Dermis microvascular lymphatic vessel endothelial cell (primary cell): Measurements from ENCODE around the gene PIK3C2A. TPM values are rescaled to one million over a fixed set of nuclear protein-coding genes. Genes with fewer than 3 reads are reported as not detected.

Experiments used
- DNase-seq, 2 donors: peaks; one replicate each; pipeline versions ENCODE4 v3.0.0 to v3.0.0-alpha.2; 2010; ENCODE audit warnings: low read depth in 2 of 2
- total RNA-seq: library from RNA; depleted of rRNA; stranded (reverse); fragments of >200 nt; gene quantifications from 2 replicates; pipeline ENCODE4 v1.2.1, GENCODE V29; 2014

The PIK3C2A gene
- total RNA-seq, 1 donor from 2014 or later = 36.8 TPM

DNA sequence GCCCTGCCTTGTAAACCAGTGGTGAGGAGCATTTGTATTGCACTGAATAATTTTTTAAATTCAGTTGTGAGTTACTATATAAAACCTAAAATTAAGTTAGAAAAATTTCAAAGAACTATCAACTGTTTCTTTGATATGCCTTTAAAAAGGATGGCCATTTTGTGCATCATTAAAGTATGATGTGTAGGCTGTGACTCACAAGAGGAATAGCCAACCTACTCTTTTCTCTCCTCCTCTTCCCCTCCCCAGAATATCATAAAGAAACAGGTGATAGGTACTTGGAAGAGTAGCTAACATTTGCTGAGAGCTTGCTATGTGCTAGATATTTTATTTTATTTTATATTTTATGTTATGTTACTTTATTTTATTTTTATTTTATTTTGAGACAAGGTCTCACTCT, 10.6 kb upstream of the PIK3C2A start:
- no peak for DNase-seq

GRCh38 chr11:17217401-17217800, 9.6 kb upstream of the PIK3C2A start:
- no peak for DNase-seq

- DNase-seq = no peak
Observed at GRCh38 chr11:17214338-17214737, 6.6 kb upstream of the PIK3C2A start.

DNA sequence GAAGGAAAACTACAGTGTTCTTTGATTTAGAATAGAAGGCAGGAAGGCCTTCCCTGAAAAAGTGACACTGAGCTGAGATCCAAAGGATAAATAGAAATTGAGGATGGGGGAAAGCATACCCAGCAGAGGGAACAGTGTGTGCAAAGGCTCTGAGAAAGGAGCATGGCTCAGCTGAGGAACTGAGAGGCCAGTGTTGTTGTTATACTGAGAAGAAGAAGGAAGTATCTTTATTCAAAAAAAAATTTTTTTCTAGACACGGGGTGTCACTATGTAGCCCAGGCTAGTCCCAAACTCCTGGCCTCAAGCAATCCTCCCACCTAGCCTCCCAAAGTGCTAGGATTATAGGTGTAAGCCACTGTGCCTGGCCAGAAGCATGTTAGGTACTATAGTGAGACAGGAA, 3.5 kb upstream of the PIK3C2A start:
- DNase-seq = no peak

DNA sequence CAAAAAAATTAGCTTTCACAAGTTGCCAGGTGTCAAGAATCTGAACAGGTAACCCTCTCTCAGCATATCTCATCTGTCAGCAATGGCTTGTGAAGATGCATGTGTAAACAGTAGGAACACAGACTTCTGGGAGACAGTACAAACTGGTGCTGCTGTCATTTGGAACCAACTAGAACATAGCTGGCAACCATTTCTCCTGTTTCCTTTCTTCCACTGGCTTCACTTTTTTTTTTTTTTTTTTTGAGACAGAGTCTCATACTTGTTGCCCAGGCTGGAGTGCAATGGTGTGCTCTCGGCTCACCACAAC, 2.1 kb upstream of the PIK3C2A start:
- DNase-seq = no peak

GRCh38 chr11:17208257-17208999, 642 bp upstream of the PIK3C2A start:
- peak; percentile 54 to 87 for DNase-seq

- DNase-seq = peak in 1 of 2 donors; percentile 7
Observed at GRCh38 chr11:17206463-17206862, 1.3 kb downstream of the PIK3C2A start.

DNA sequence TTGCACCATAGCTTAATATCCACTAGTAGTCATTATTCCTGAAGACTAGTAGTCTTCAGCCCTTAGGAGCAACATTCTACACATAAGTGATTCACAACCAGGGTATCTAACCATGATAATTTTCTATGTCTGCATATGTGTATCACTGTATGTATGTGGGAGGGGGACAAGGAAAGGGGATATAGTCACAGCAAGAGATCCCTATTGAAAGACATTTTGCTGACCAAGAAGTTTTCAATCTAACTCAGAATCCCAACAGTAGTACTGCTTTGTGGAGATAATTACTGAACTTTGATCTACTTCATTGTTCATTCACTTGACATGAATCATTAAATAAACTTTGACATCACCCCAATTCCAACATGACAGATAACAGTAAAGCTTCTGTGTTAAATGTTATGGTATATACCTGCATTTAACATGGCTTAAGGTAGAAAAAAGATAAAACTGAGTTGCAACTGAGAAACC, 10.3 kb downstream of the PIK3C2A start:
- peak in 1 of 2 donors; percentile 53 for DNase-seq

DNA sequence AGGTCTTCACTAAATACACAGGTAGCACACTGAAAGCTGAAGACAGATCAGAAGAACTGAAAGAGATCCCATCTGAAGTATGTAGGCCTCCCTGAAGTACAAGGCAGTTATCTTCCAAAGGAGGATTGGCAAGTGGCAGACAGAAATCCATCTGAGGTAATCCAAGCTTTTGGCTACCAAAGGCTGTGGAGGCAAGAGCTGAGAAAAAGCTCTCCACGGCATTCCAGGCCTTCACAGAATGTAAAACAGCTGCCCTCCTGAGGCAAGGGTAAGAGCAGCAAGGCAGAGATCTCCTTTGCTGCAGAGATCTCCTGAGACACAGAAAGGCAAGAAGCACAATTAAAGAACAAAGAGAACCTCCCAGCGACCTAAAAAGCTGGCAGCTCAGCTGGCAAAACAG, 19.1 kb downstream of the PIK3C2A start:
- DNase-seq = no peak

GRCh38 chr11:17186932-17187692, 20.7 kb downstream of the PIK3C2A start:
- no peak for DNase-seq

GRCh38 chr11:17185938-17186337, 21.8 kb downstream of the PIK3C2A start:
- no peak for DNase-seq

DNA sequence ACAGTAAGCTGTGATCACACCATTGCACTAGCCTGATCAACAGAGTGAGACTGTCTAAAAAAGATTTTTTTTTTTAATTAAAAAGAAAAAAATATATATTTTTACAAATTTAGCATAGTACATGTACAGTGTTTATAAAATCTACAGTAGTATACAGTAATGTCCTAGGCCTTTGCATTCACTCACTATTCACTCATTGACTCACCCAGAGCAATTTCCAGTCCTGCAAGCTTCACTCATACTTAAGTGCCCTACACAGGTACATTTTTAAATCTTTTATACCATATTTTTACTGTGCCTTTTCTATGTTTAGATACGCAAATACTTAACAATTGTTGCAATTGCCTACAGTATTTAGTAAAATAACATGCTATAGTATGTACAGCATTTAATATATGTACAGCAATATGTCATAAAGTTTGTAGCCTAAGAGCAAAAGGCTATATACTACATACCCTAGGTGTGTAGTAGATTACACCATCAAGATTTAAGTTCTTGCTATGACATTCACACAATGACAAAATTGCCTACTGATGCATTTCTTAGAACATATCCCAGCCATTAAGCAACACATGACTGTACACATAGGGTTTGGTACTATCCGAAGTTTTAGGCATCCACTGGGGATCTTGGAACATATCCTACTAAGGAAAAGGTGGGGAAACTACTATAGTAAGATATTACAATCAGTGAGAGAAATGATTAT, 22.8 kb downstream of the PIK3C2A start:
- DNase-seq = no peak

- no peak for DNase-seq
Observed at GRCh38 chr11:17183836-17184235, 23.9 kb downstream of the PIK3C2A start.

DNA sequence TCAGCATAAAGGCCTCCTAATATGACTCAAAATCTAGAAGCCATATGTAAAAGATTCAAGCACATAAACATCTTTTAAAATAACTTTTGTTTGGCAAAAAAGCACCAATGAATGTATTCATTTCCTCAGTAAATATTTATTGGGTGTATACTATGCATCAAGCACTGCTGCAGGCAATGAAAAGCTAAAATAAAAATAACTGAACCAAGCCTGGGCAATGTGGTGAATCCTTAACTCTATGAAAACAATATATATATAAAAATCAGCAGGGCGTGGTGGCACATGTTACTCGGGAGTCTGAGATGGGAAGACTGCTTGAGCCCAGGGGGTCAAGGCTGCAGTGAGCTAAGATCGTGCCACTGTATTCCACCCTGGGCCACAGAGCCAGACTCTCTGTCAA, 27.8 kb downstream of the PIK3C2A start:
- DNase-seq = no peak

DNA sequence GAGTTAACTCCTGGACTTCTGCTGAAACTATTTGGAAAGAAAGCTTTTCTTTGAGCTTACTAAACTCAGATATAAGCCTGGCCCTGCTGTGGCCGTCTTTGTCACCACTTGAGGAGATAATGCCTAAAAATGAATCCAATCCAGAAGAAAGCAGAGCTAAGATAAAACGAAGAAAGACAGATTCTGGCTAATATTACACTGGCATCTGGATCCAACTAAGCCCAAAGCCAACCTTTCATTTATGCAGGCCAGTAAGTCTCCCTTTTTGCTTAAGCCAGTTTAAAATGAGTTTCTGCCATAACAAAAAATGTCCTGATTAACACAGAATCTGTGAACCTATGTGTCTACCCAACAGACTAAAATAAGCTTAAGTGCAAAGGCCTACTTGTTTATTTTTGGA, 34.5 kb downstream of the PIK3C2A start:
- no peak for DNase-seq

DNA sequence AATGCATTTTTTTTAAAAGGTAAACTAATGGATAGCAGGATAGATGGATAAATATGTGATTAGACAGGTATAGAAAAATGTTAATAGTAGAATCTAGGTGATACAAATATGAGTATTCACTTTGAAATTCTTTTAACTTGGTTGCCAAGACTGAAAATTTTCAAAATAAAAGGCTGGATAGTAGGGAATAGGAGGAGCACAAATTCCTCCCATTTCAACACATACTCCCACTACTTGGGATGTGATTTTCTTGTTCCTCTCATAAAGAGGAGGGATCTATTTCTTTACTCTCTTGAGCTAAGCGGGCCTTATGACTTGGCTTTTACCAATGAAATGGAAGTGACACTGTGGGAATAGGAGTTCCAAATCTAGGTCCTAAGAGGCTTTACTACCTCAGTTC, 35.9 kb downstream of the PIK3C2A start:
- DNase-seq = no peak

DNA sequence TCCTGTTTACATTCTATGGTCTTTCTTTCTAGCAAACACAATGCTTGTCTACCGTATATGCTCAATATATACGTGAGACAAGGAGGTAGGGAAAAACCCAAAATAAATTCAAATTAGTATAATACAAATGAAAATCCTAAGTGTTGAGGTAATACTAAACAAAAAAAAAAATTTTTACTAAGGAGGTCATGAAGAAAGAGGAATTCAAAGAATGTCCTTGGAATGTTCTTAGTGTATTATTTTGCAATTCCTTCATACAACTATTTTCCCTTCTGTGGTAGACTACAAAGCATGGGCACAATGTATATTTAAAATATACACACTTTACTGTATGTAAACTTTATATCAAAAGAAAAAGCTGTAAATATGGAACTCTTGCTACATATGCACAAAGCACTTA, 36.4 kb downstream of the PIK3C2A start:
- no peak for DNase-seq

DNA sequence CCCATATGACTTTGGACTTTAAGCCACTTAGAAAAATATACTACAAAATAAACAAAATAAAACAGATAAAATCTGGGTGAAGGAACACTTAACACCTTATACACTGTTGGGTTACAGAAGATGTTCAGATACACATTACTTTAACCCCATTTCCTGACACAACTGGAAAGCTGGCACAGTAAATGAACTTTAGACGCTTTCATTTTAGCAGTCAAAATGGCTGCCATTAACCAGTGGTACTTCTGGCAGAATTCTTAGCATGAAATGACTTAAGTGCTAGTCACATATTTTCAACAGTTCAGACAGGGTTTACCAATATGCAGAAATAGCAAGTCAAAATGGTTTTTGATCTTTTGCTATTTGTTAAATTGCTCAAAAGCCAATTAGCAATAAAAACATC, 37.9 kb downstream of the PIK3C2A start:
- DNase-seq = no peak

- no peak for DNase-seq
Observed at GRCh38 chr11:17165247-17165890, 42.4 kb downstream of the PIK3C2A start.

- DNase-seq = peak; percentile 30 to 38
Observed at GRCh38 chr11:17164361-17165246, 43.2 kb downstream of the PIK3C2A start.

DNA sequence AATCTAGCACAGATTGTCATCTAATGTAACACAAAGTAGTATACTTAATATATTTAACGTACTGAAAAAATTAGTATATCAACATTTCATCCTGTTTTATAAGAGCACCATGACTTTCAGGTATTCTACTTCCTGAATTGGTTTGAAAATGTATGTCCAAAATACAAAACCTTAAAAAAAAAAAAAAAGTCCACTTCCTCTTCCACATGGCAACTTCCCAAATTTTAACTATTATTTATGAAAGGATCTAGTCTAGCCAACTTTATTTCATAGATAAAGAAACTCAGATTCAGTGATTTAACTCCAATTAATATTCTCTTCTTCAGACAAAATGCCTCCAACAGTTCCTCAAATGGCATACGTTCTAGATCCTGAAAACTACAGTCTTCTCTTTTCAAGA, 44.0 kb downstream of the PIK3C2A start:
- no peak for DNase-seq
